Hepatocyte (in vitro differentiated cells): ENCODE measurements around the gene EPHA1.

Experiments
- EZH2 ChIP-seq: fragments of 200-600 bp; sonication (generic); IDR thresholded peaks from 2 replicates; pipeline ENCODE4 v1.6.1; 2016; ENCODE audit warnings: antibody characterized with exemption, mild to moderate bottlenecking, borderline replicate concordance
- TF ChIP-seq, protein P1 (sequence below): fragments of 200-600 bp; sonication (generic); IDR thresholded peaks from 2 replicates; pipeline ENCODE4 v1.5.1; 2016; ENCODE audit warnings: antibody characterized with exemption, mild to moderate bottlenecking; ENCODE audit not compliant: poor library complexity

GRCh38 chr7:143415742-143416397, 7.2 kb upstream of the EPHA1 start:
- TF ChIP-seq, protein P1, sequence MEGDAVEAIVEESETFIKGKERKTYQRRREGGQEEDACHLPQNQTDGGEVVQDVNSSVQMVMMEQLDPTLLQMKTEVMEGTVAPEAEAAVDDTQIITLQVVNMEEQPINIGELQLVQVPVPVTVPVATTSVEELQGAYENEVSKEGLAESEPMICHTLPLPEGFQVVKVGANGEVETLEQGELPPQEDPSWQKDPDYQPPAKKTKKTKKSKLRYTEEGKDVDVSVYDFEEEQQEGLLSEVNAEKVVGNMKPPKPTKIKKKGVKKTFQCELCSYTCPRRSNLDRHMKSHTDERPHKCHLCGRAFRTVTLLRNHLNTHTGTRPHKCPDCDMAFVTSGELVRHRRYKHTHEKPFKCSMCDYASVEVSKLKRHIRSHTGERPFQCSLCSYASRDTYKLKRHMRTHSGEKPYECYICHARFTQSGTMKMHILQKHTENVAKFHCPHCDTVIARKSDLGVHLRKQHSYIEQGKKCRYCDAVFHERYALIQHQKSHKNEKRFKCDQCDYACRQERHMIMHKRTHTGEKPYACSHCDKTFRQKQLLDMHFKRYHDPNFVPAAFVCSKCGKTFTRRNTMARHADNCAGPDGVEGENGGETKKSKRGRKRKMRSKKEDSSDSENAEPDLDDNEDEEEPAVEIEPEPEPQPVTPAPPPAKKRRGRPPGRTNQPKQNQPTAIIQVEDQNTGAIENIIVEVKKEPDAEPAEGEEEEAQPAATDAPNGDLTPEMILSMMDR, result no peak
- no peak for TF ChIP-seq EZH2
